ENCODE measurements around the gene MT1H.

DNA sequence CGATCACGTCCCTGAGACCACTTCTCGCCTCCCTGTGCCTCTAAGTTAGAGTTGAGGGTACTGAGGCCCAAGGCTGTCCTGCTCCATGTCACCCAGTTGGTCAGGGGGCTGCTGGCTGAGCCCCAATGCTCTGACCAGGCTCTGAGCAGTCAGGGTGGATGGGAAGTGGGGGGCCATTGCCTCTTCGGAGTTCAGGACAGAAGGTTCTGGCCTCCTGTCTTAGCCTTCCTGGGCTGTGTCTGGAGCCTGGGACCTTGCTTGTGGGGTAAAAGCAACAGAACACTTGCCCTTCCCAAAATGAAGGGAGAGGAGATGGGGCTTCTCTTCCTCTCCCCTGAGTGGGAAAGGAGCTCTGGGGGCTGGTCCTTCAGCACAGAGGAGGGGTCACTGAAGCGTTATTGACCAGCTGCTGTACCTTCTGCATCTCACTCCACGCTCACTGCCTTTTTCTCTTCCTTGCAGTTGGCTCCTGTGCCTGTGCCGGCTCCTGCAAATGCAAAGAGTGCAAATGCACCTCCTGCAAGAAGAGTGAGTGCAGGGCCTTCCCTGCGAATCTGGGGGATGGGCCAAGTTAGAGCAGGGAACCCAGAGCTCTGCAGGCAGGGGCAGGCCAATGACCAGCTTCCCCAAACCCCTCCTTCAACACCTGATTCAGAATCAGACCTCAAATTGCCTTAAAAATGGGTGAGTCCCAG, 13.2 kb downstream of the MT1H start:
- no peak for TF ChIP-seq POLR2A (IDR thresholded peaks at IDR 0.05)
- TF ChIP-seq, protein P1, sequence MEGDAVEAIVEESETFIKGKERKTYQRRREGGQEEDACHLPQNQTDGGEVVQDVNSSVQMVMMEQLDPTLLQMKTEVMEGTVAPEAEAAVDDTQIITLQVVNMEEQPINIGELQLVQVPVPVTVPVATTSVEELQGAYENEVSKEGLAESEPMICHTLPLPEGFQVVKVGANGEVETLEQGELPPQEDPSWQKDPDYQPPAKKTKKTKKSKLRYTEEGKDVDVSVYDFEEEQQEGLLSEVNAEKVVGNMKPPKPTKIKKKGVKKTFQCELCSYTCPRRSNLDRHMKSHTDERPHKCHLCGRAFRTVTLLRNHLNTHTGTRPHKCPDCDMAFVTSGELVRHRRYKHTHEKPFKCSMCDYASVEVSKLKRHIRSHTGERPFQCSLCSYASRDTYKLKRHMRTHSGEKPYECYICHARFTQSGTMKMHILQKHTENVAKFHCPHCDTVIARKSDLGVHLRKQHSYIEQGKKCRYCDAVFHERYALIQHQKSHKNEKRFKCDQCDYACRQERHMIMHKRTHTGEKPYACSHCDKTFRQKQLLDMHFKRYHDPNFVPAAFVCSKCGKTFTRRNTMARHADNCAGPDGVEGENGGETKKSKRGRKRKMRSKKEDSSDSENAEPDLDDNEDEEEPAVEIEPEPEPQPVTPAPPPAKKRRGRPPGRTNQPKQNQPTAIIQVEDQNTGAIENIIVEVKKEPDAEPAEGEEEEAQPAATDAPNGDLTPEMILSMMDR (IDR thresholded peaks at IDR 0.05), result no peak

Measured in Peyer's patch (tissue), 4 donors.